ENCODE measurements around the gene ZSCAN22. TPM values are rescaled to one million over a fixed set of nuclear protein-coding genes. Genes with fewer than 3 reads are reported as not detected.

The ZSCAN22 gene
- polyA plus RNA-seq (ENCODE audit: insufficient read length in 3 of 3): 1 to 10 TPM; 3.6 to 3.8 (median 3.6) TPM
- long read RNA-seq, donor 1: 0 reads
- long read RNA-seq, donor 2, full-length matches to known transcripts: 2 of 2 reads
- long read RNA-seq, donor 2, partial matches to known transcripts: 0 of 2 reads
- long read RNA-seq, donor 2, other reads (novel, unspliced or antisense): 0 of 2 reads
- long read RNA-seq, donor 3, full-length matches to known transcripts: 1 of 1 reads
- long read RNA-seq, donor 3, partial matches to known transcripts: 0 of 1 reads
- long read RNA-seq, donor 3, other reads (novel, unspliced or antisense): 0 of 1 reads
- long read RNA-seq, donor 4, full-length matches to known transcripts: 1 of 1 reads
- long read RNA-seq, donor 4, partial matches to known transcripts: 0 of 1 reads
- long read RNA-seq, donor 4, other reads (novel, unspliced or antisense): 0 of 1 reads
- long read RNA-seq, donor 5, full-length matches to known transcripts: 1 of 1 reads
- long read RNA-seq, donor 5, partial matches to known transcripts: 0 of 1 reads
- long read RNA-seq, donor 5, other reads (novel, unspliced or antisense): 0 of 1 reads
- long read RNA-seq, donor 6, full-length matches to known transcripts: 3 of 3 reads
- long read RNA-seq, donor 6, partial matches to known transcripts: 0 of 3 reads
- long read RNA-seq, donor 6, other reads (novel, unspliced or antisense): 0 of 3 reads
- long read RNA-seq, donor 7: 0 reads
- long read RNA-seq, donor 8, partial matches to known transcripts: 6 of 6 reads
- long read RNA-seq, donor 8, other reads (novel, unspliced or antisense): 0 of 6 reads
- long read RNA-seq, donor 9: 0 reads
- long read RNA-seq, donor 10, full-length matches to known transcripts: 1 of 1 reads
- long read RNA-seq, donor 10, partial matches to known transcripts: 0 of 1 reads
- long read RNA-seq, donor 10, other reads (novel, unspliced or antisense): 0 of 1 reads
- long read RNA-seq, donor 11: 0 reads
- long read RNA-seq, donor 12: 0 reads
- long read RNA-seq, donor 13, full-length matches to known transcripts: 1 of 1 reads
- long read RNA-seq, donor 13, partial matches to known transcripts: 0 of 1 reads
- long read RNA-seq, donor 13, other reads (novel, unspliced or antisense): 0 of 1 reads
- long read RNA-seq, donor 14: 0 reads
- long read RNA-seq, donor 15: 0 reads
- long read RNA-seq, donor 16, full-length matches to known transcripts: 3 of 3 reads
- long read RNA-seq, donor 16, partial matches to known transcripts: 0 of 3 reads
- long read RNA-seq, donor 16, other reads (novel, unspliced or antisense): 0 of 3 reads

DNA sequence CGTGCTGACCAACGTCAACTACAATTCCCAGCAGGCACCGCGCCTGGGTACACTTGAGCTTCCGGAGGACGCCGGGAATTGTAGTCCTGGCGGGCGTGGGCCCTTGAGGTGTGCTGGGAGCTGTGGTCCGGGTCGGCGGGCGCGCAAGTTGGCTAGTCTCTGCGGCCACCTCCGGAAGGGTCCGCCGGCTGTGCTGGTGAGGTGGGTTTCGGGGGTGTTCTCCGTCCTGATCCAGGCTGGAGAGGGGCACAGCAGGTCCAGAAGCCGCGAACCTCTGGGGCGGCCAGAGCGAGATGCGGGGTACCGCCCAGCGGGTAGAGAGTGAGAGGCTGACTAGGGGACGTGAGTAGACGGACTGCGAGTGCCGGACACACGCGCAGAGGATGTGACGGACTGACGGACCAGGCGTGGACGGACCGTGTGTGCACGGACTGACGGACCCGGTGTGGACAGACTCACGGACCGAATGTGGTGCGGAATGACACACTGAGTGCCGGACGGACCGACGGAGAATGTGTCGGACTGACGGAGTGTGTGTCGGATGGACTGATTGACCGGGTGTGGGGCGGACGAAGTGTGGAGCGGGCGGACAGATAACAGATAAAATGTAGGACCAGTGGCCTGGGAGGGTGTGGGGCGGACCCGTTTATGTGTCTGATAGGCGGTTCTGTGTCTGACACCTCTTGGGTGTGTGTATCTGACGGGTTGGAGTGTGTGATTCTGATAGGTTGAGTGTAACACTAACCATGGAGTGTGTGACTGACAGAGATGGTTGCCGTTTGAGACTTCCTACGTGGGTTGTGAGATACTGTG lies at the start of gene ZSCAN22:
ZSCAN22 (plus strand) TSS at position 81 of the 813 bp plus-strand sequence. CDS start 7,809 bp downstream, outside the sequence.
- peak; percentile 89 to 98 (median 96) for DNase-seq (ENCODE audit: extremely low read depth in 1 of 11, low read depth in 9 of 11, low spot score in 4 of 11)

DNA sequence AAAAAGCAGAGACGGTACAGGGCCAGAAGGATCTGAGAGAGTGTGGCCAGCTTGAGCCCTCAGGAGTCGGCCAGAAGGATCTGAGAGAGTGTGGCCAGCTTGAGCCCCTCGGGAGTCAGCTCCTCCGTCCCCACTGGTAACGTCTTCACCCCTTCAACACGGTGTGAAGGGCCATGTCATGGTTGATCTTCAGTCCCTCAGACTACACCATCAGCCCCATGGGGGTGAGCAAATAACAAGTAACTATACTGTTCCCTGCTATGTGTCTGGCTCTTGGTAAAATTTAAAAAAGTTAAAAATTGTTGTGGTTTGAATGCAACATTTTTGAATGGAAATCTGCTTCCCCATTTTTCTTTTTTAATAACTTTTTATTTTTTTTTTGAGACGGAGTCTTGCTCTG lies 49.6 kb upstream of the ZSCAN22 start:
- DNase-seq (ENCODE audit: extremely low read depth in 1 of 11, low read depth in 9 of 11, low spot score in 4 of 11): no peak

DNA sequence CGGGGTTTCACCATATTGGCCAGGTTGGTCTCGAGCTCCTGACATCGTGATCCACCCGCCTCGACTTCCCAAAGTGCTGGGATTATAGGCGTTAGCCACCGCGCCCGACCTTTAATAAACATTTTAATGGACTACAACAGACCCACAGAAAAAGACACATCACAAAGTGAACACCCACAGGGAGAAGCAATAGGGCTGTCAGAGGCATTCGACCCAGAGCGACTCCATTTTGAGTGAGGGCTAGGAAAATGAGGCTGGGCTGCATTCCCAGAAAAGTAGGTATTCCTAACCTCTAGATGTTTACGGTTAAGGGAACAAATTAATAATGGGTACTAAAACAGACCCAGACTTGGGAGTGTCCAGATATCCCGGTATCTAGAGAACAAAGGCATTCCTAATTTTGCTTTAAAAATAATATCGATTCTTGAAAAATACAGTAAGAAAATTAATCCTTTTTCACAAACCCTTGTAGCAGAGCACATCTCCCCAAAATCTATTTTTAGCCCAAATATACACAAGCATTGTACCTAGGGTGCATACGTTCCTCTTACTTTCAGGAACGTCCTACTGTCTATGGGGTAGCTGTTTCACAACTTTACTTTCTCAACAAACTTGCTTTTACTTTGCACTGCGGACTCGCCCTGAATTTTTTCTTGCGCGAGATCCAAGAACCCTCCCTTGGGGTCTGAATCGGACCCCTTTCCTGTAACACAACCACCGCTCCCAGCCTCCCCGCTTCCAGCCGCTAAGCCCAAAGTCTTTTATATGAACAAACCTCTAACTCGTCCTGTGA lies 48.9 kb upstream of the ZSCAN22 start:
- no peak for DNase-seq (ENCODE audit: extremely low read depth in 1 of 11, low read depth in 9 of 11, low spot score in 4 of 11)

DNA sequence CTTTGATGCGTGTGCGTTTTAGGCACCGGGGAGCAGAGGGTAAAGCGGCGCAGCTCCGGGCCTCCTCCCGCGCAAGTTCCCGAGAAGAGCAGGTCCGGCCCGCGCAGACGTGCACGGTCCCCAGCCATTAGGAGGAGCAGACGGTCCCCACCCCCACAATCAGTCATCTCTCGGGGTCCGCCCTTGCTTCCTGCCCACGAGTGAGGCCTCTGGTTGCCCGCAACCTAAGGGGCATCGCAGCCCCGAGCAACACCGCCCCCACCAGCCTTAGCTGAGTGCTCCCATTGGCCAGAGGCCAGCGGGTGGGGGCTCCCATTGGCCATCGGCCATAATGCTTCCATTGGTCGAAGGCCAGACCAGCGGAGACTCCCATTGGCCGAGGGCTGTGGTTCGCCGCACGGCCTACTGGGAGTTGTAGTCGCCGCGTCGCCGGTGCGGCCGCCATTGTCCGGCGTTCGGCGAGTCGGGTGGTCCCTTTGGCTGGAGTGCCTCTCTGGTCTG lies 48.2 kb upstream of the ZSCAN22 start, which contains the start of gene ZNF8:
ZNF8 (plus strand) TSS at position 415 of the 501 bp plus-strand sequence. CDS start 127 bp downstream, outside the sequence.
- peak; percentile 94 to 98 (median 96) for DNase-seq (ENCODE audit: extremely low read depth in 1 of 11, low read depth in 9 of 11, low spot score in 4 of 11)

DNA sequence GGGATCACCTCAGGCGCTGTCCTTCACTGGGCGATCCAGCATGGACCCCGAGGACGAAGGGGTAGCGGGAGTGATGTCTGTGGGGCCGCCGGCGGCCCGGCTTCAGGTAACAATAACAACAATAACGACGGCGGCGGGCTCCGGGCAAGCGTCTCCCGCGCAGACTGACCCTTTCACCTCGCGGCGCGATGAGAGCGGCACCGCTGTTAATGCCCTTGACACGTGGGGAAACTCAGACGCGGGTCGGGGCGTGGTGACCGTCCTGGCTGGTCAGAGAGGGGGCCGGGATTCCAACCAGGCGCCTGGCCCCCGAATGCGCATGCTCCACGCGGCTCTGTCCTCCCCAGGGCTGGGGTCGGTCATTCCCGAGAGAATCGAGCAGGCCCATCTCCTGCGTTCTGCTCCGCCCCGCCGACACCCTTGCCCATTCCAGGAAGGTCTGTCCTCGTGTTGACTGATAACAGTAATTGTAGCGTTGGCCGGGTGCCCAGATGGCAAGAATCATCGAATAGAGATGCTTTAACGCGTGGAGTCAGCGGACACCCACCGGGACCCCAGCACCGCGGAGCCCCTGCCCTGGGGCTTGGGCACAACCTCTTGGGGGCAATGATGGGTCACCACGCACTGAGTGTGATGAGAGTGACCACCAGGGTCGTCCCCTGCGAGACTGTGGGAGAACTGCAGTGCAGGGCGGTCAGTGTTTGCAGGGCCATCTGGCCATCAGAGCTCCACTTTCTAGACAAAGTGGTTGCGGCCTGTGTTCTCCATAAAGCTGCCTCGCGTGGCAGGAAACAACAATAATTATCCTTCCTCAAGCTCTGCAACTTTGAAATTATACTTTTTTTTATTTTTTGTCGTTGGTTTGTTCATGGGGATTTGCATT lies 47.5 kb upstream of the ZSCAN22 start:
- DNase-seq (ENCODE audit: extremely low read depth in 1 of 11, low read depth in 9 of 11, low spot score in 4 of 11): peak; percentile 13 to 56 (median 38)

DNA sequence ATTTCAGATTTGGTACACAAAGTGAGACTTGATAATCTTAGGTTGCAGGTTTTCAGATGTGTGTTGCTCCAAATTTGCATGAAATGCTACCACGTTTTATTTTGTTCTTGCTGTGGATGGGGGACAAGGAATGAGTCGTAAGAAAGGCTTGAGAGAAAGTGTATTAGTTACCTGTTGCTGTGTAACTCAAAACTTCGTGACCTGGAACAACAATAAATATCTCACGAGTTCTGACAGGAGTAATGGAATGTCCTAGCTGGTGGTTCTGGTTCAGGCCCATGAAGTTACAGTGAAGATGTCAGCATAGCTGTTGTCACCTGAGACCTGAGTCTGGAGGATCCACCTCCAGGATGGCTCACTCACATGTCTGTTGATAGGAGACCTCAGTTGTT lies 46.9 kb upstream of the ZSCAN22 start:
- DNase-seq (ENCODE audit: extremely low read depth in 1 of 11, low read depth in 9 of 11, low spot score in 4 of 11): no peak

DNA sequence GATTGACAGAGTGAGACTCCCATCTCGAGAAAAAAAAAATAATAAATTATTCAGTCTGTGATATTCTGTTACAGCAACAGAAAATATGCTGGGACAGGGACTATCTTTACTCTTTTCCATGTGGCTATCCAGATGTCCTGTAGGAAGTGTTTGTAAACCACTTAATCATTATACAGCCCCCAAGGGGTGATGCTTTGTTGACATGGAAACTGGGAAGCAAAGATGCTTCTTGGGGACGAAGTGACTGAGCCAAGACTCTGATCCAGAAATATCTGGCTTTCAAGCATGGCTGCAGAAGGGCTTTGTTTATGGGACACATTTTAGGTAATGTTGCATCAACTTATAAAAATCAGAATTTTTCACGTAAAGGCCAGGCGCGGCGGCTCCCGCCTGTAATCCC lies 42.6 kb upstream of the ZSCAN22 start:
- DNase-seq (ENCODE audit: extremely low read depth in 1 of 11, low read depth in 9 of 11, low spot score in 4 of 11): no peak

DNA sequence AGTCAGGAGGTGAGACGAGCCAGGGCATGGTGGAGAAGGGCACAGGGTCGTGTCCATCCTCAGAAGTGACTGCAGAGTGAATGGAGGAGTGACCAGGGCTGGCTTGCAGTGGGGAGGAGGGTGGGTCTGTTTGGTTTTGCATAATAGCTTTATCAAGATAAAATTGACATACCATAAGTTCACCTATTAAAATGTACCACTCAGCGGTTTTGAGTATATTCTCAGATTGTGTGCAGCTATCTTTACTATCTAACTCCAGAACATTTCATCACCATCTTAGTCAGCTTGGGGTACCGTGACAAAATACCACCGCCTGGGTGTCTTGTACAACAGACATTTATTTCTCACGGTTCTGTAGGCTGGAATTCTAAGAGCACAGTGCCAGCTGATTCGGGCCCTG lies 34.9 kb upstream of the ZSCAN22 start:
- DNase-seq (ENCODE audit: extremely low read depth in 1 of 11, low read depth in 9 of 11, low spot score in 4 of 11): no peak

DNA sequence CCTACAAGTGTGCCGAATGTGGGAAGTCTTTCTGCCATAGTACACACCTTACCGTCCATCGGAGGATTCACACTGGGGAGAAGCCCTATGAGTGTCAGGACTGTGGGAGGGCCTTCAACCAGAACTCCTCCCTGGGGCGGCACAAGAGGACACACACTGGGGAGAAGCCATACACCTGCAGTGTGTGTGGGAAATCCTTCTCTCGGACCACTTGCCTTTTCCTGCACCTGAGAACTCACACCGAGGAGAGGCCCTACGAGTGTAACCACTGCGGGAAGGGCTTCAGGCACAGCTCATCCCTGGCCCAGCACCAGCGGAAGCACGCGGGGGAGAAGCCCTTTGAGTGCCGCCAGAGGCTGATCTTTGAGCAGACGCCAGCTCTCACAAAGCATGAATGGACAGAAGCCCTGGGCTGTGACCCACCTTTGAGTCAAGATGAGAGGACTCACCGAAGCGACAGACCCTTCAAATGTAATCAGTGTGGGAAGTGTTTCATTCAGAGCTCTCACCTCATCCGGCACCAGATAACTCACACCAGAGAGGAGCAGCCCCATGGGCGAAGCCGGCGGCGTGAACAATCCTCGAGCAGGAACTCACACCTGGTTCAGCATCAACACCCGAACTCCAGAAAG lies 31.9 kb upstream of the ZSCAN22 start:
- DNase-seq (ENCODE audit: extremely low read depth in 1 of 11, low read depth in 9 of 11, low spot score in 4 of 11): no peak

DNA sequence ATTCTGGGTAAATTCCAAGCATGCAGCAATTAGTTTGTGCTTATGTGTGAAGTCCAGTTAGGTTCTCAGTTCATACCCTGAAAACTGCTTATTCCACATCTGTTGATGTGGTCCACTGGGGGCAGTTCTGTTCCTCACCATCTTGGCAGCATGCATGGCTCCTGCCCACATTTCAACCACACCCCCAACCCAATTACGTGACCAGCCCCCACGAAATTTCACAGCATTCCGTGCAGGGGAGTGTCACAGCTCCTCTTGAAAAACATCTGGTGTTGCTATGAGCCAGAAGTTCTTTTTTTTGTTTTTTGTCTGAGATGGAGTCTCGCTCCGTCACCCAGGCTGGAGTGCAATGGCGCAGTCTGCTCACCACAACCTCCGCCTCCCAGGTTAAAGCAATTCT lies 30.7 kb upstream of the ZSCAN22 start:
- no peak for DNase-seq (ENCODE audit: extremely low read depth in 1 of 11, low read depth in 9 of 11, low spot score in 4 of 11)

DNA sequence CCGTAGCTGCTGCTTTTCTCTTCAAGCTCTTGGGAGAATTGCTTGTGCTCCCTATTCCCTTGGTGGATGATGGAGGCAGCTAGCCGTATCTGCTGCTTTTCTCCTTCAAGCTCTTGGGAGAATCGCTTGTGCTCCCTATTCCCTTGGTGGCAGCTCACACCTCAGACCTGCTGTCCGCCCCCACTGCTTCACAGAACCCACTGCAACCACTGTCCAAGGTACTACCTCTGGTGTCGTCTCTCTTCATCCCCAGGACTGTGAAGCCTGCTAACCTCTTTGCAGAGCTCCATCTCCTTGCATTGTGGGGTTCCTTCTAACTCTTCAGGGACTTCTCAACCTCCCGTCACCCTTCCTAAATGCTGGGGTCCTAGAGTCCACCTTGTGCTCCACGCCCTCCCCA lies 26.2 kb upstream of the ZSCAN22 start:
- no peak for DNase-seq (ENCODE audit: extremely low read depth in 1 of 11, low read depth in 9 of 11, low spot score in 4 of 11)

DNA sequence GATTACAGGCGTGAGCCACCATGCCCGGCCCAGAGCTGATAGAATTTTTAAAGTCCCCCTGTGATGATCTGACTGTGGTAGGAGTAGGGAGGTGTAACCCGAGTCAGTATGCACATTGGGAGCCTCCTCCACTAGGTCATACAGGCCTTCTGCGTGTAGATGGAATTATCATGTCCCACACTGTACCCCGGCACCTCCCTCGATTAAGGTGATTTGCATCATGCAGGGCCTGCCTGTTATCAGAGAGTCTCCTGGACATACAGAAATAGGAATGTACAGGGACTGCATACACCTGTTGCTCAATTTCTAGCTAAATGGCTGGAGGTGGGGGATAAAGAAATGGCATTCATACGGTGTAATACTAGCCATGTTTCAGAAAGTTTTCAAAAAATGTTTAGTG lies 22.5 kb upstream of the ZSCAN22 start:
- DNase-seq (ENCODE audit: extremely low read depth in 1 of 11, low read depth in 9 of 11, low spot score in 4 of 11): no peak

DNA sequence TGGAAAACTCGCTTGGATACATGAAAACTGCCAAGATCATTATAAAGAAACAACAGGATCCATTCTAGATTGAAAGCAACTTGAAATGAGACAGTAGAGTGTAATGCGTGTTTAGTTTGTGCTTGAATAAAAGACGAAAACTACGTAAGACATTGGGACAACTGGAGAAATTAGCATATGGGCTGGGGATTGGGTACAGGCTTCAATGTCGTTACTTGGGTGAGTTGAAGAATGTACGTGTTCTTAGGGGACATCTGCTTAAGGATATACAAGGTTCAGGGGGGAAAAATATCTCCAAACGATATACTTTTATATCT lies 22.1 kb upstream of the ZSCAN22 start:
- no peak for DNase-seq (ENCODE audit: extremely low read depth in 1 of 11, low read depth in 9 of 11, low spot score in 4 of 11)

DNA sequence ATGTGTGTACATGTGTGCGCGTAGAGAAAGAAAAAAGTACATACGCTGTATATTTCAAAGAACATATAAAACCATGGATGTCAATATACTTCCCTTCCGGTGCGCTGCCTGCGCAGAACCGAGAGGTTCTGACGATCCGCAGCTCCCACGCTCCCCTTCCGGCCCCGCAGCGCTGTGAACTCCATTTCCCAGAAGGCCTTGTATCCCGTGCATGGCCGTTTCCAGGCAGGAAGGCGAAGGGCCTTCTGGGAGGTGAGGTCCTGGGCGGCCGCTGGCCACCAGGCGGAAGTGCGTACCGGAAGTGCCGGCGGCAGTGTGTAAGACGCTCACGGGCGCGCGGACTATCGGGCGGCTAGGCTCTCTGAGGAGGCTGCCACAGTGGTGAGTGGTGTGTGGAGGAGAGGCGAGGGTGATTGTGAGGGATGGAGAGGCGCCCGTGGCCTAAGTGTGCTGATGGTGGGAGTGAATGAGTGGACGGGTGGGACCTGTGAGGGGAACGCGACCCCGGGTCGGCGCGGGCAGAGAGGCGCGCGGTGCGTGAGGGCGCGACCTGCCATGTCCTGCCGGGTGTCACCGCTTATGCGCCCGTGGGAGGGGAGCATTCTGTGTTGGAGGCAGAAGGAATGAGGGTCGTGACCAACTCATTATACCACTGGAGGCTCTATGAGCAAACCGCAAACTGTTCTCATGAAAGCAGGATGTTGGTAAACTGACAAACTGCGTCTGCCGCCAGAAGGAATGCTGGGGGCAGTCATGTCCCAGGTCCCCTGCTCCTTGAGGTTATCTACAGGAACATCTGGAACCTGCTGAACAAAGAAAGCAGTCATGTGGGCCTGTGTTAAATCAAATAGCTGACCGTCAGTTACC lies 21.5 kb upstream of the ZSCAN22 start, which contains the start of gene ERVK3-1:
ERVK3-1 (plus strand) TSS at position 313 of the 867 bp plus-strand sequence. CDS start 6,792 bp downstream, outside the sequence.
- peak; percentile 86 to 97 (median 92) for DNase-seq (ENCODE audit: extremely low read depth in 1 of 11, low read depth in 9 of 11, low spot score in 4 of 11)

DNA sequence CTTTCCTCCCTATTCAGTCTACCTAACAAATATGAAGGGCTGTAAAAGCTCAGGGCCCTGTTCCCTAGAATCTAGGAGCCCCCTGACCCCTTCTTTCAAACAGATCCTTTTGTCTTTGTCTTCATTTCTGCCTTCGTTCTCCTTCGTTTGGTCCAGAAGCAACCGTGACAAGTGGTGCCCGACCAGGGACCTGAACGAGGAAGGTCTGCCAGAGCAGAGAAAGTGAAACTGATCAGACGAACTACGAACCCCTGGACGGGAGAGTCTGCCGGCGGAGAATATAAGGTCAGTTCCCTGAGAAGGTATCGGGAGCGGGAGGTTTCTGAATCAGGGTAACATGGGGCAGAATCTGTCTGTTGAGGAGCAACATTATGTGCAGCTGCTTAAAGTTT lies 20.9 kb upstream of the ZSCAN22 start:
- DNase-seq (ENCODE audit: extremely low read depth in 1 of 11, low read depth in 9 of 11, low spot score in 4 of 11): no peak
